HepG2 (cell line): Measurements from ENCODE around the gene CD80. TPM values are rescaled to one million over a fixed set of nuclear protein-coding genes. Genes with fewer than 3 reads are reported as not detected.

Experiments
- AHR ChIP-seq: IDR thresholded peaks from 2 replicates; pipeline ENCODE4 v1.6.1; 2018; ENCODE audit warnings: missing genetic modification reagents, missing compliant biosample characterization
- EHMT2 ChIP-seq: fragments of 200-600 bp; sonication (generic); IDR thresholded peaks from 2 replicates; pipeline ENCODE4 v1.7.0; 2017; ENCODE audit warnings: antibody characterized with exemption, low read depth, low read length, borderline replicate concordance
- KLF13 ChIP-seq: sonication (generic); formaldehyde crosslinking; IDR thresholded peaks from 2 replicates; pipeline ENCODE4 v1.4.0; 2020; ENCODE audit warnings: mild to moderate bottlenecking, missing genetic modification reagents
- KLF9 ChIP-seq: IDR thresholded peaks from 2 replicates; pipeline ENCODE4 v1.6.1; 2016; ENCODE audit warnings: low read depth
- KMT2A ChIP-seq: sonication (generic); formaldehyde crosslinking; IDR thresholded peaks from 2 replicates; pipeline ENCODE4 v1.4.0; 2020; ENCODE audit warnings: missing genetic modification reagents
- MATR3 ChIP-seq: sonication (generic); formaldehyde crosslinking; IDR thresholded peaks from 2 replicates; pipeline ENCODE4 v1.4.0; 2020; ENCODE audit warnings: missing genetic modification reagents
- NCOA2 ChIP-seq: sonication (generic); formaldehyde crosslinking; IDR thresholded peaks from 2 replicates; pipeline ENCODE4 v1.8.0; 2022; ENCODE audit warnings: inconsistent platforms
- PAX8 ChIP-seq: sonication (generic); formaldehyde crosslinking; IDR thresholded peaks from 2 replicates; pipeline ENCODE4 v1.8.0; 2022; ENCODE audit warnings: mild to moderate bottlenecking, missing genetic modification reagents, borderline replicate concordance
- POGZ ChIP-seq: sonication (generic); formaldehyde crosslinking; IDR thresholded peaks from 2 replicates; pipeline ENCODE4 v1.4.0; 2020; ENCODE audit warnings: mild to moderate bottlenecking, missing genetic modification reagents
- POLR2G ChIP-seq: fragments of 200-400 bp; formaldehyde crosslinking; IDR thresholded peaks from 2 replicates; pipeline ENCODE4 v1.6.1; 2018; ENCODE audit warnings: mild to moderate bottlenecking, low read depth, low read length, moderate library complexity
- RARG ChIP-seq: sonication (generic); formaldehyde crosslinking; IDR thresholded peaks from 2 replicates; pipeline ENCODE4 v1.4.0; 2020; ENCODE audit warnings: low read depth, mild to moderate bottlenecking, missing genetic modification reagents
- RXRA ChIP-seq: sonication (generic); formaldehyde crosslinking; IDR thresholded peaks from 2 replicates; pipeline ENCODE4 v1.5.1; 2020; ENCODE audit warnings: missing genetic modification reagents
- SAFB2 ChIP-seq: sonication (generic); formaldehyde crosslinking; IDR thresholded peaks from 2 replicates; pipeline ENCODE4 v1.5.1; 2020; ENCODE audit warnings: missing genetic modification reagents, low read depth, mild to moderate bottlenecking, borderline replicate concordance
- STAT5B ChIP-seq: sonication (generic); formaldehyde crosslinking; IDR thresholded peaks from 2 replicates; pipeline ENCODE4 v1.4.0; 2020; ENCODE audit warnings: missing genetic modification reagents
- ZKSCAN1 ChIP-seq: fragments of 150-350 bp; IDR thresholded peaks from 2 replicates; pipeline ENCODE4 v1.6.1; 2014; ENCODE audit warnings: low read length
- ZMAT5 ChIP-seq: sonication (generic); formaldehyde crosslinking; IDR thresholded peaks from 2 replicates; pipeline ENCODE4 v1.5.0; 2020; ENCODE audit warnings: mild to moderate bottlenecking, low read depth, missing genetic modification reagents, borderline replicate concordance
- ZNF121 ChIP-seq: sonication (generic); formaldehyde crosslinking; IDR thresholded peaks from 2 replicates; pipeline ENCODE4 v1.5.0; 2020; ENCODE audit warnings: mild to moderate bottlenecking, missing genetic modification reagents
- ZNF251 ChIP-seq: sonication (generic); formaldehyde crosslinking; IDR thresholded peaks from 2 replicates; pipeline ENCODE4 v1.9.0; 2021; ENCODE audit warnings: mild to moderate bottlenecking, missing genetic modification reagents
- ZNF280B ChIP-seq: sonication (generic); formaldehyde crosslinking; IDR thresholded peaks from 2 replicates; pipeline ENCODE4 v1.5.0; 2020; ENCODE audit warnings: missing genetic modification reagents, mild to moderate bottlenecking, borderline replicate concordance
- ZNF282 ChIP-seq: fragments of 450-650 bp; IDR thresholded peaks from 2 replicates; pipeline ENCODE4 v1.6.1; 2018; ENCODE audit not compliant: partially characterized antibody
- ZNF354B ChIP-seq: sonication (generic); formaldehyde crosslinking; IDR thresholded peaks from 2 replicates; pipeline ENCODE4 v1.8.0; 2022; ENCODE audit warnings: mild to moderate bottlenecking, missing genetic modification reagents
- ZNF766 ChIP-seq: sonication (generic); formaldehyde crosslinking; IDR thresholded peaks from 2 replicates; pipeline ENCODE4 v1.5.0; 2020; ENCODE audit warnings: missing genetic modification reagents, borderline replicate concordance
- ZZZ3 ChIP-seq: sonication (generic); formaldehyde crosslinking; IDR thresholded peaks from 2 replicates; pipeline ENCODE4 v1.4.0; 2020; ENCODE audit warnings: missing genetic modification reagents, mild to moderate bottlenecking, borderline replicate concordance
- polyA plus RNA-seq, 8 experiments: library from polyadenylated mRNA; depleted of rRNA in 3 of 8; stranded (reverse) in 7 of 8; unstranded in 1 of 8; fragments of >200 nt; fragmentation: Illumina TruSeq in 4 of 8; extraction: Trizol in 4 of 8; gene quantifications; 2 replicates each; pipeline versions ENCODE4 v1.2.1 to v1.2.3, GENCODE V29; 2011 to 2016; ENCODE audit warnings: low read depth in 4 of 8, missing spikeins in 1 of 8, mixed read lengths in 1 of 8; ENCODE audit not compliant: insufficient read depth in 1 of 8
- total RNA-seq, 5 experiments: library from RNA; depleted of rRNA; stranded (reverse); fragments of >200 nt; fragmentation: Illumina TruSeq; extraction: Trizol; gene quantifications; 2 replicates each; pipeline ENCODE4 v1.2.3, GENCODE V29; 2016; ENCODE audit warnings: low read depth in 1 of 5
- TF ChIP-seq, protein P1 (sequence below): sonication (generic); formaldehyde crosslinking; IDR thresholded peaks from 2 replicates; pipeline ENCODE4 v1.4.0; 2020; ENCODE audit warnings: missing genetic modification reagents

The CD80 gene
- total and polyA plus RNA-seq, 2 of the 13 experiments (the other 11 are each of a cell fraction or from before 2014, with no cell fraction given) = not detected

GRCh38 chr3:119498186-119499011 is 61.0 kb downstream of the CD80 start, which contains the start of gene TIMMDC1 (continued):
- no peak for TF ChIP-seq EHMT2
- TF ChIP-seq ZNF354B (CRISPR knock-in tag) = 0 out of 2 replicates have a peak, but pooled peaks have one; percentile 24
- TF ChIP-seq RARG (CRISPR knock-in tag) = no peak
- peak; percentile 94 for TF ChIP-seq POGZ
- TF ChIP-seq ZZZ3 (CRISPR knock-in tag) = no peak; the same call in 1 of the 2 replicates
- TF ChIP-seq POLR2G = peak; percentile 97
- TF ChIP-seq ZKSCAN1 = no peak
- no peak for TF ChIP-seq KLF13
- TF ChIP-seq NCOA2 = peak; percentile 62; the same call in 1 of the 2 replicates
- 0 out of 2 replicates have a peak, but pooled peaks have one; percentile 56 for TF ChIP-seq KLF9 (CRISPR knock-in tag)
- TF ChIP-seq ZMAT5 (CRISPR knock-in tag) = no peak
- TF ChIP-seq KMT2A (CRISPR knock-in tag) = peak; percentile 81; the same call in 1 of the 2 replicates
- peak; percentile 97 for TF ChIP-seq RXRA (CRISPR knock-in tag)
- no peak for TF ChIP-seq ZNF251 (CRISPR knock-in tag)
- no peak for TF ChIP-seq SAFB2 (CRISPR knock-in tag)
- TF ChIP-seq MATR3 (CRISPR knock-in tag) = no peak
- peak; percentile 63; the same call in 1 of the 2 replicates for TF ChIP-seq ZNF766 (CRISPR knock-in tag)
- TF ChIP-seq ZNF280B = peak; percentile 87; the same call in 1 of the 2 replicates
- peak; percentile 32; the same call in 1 of the 2 replicates for TF ChIP-seq ZNF121 (CRISPR knock-in tag)
- 0 out of 2 replicates have a peak, but pooled peaks have one; percentile 36 for TF ChIP-seq AHR (CRISPR knock-in tag)
- TF ChIP-seq PAX8 = peak; percentile 65; the same call in 1 of the 2 replicates
- TF ChIP-seq, protein P1, sequence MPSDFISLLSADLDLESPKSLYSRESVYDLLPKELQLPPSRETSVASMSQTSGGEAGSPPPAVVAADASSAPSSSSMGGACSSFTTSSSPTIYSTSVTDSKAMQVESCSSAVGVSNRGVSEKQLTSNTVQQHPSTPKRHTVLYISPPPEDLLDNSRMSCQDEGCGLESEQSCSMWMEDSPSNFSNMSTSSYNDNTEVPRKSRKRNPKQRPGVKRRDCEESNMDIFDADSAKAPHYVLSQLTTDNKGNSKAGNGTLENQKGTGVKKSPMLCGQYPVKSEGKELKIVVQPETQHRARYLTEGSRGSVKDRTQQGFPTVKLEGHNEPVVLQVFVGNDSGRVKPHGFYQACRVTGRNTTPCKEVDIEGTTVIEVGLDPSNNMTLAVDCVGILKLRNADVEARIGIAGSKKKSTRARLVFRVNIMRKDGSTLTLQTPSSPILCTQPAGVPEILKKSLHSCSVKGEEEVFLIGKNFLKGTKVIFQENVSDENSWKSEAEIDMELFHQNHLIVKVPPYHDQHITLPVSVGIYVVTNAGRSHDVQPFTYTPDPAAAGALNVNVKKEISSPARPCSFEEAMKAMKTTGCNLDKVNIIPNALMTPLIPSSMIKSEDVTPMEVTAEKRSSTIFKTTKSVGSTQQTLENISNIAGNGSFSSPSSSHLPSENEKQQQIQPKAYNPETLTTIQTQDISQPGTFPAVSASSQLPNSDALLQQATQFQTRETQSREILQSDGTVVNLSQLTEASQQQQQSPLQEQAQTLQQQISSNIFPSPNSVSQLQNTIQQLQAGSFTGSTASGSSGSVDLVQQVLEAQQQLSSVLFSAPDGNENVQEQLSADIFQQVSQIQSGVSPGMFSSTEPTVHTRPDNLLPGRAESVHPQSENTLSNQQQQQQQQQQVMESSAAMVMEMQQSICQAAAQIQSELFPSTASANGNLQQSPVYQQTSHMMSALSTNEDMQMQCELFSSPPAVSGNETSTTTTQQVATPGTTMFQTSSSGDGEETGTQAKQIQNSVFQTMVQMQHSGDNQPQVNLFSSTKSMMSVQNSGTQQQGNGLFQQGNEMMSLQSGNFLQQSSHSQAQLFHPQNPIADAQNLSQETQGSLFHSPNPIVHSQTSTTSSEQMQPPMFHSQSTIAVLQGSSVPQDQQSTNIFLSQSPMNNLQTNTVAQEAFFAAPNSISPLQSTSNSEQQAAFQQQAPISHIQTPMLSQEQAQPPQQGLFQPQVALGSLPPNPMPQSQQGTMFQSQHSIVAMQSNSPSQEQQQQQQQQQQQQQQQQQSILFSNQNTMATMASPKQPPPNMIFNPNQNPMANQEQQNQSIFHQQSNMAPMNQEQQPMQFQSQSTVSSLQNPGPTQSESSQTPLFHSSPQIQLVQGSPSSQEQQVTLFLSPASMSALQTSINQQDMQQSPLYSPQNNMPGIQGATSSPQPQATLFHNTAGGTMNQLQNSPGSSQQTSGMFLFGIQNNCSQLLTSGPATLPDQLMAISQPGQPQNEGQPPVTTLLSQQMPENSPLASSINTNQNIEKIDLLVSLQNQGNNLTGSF = no peak
- peak; percentile 66; the same call in 1 of the 2 replicates for TF ChIP-seq STAT5B (CRISPR knock-in tag)
- no peak for TF ChIP-seq ZNF282
